HG03175 (cell line): ENCODE results near the gene ETFB.

Experiments used
- ATAC-seq: cut with Tn5 transposase; IDR thresholded peaks from one replicate; pipeline ENCODE4 v1.9.1; 2021; ENCODE audit warnings: mild to moderate bottlenecking, moderate library complexity; ENCODE audit not compliant: unreplicated experiment

Gene ETFB

DNA sequence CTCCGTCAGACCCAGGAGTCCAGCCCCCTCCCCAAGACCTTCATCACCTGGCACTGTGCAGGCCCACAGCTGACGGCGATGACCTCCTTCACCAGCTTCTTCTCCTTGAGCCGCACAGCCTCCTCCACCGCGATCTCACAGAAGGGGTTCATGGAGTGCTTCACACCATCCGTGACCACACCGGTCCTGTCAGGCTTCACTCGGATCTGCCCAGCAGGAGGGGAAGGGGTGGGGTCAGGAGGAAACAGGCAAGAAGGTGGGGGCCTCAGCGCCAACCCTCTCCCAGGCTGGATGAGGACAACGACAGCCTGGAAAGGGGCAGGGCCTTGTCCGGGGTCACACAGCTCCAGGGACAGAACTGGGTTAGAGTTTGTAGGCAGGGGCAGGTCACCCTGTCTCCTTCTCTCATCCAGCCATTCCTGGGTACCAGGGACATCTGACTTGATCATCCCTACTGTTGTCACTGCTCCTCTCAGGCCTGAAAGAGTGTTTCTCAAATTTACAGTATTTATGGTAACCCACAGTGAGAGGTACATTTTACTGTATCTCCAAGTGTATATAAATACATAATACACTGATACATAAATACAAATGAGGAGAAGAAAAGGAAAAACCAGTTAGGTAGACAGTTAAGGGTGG is 12.0 kb downstream of the ETFB start:
- no peak for ATAC-seq

DNA sequence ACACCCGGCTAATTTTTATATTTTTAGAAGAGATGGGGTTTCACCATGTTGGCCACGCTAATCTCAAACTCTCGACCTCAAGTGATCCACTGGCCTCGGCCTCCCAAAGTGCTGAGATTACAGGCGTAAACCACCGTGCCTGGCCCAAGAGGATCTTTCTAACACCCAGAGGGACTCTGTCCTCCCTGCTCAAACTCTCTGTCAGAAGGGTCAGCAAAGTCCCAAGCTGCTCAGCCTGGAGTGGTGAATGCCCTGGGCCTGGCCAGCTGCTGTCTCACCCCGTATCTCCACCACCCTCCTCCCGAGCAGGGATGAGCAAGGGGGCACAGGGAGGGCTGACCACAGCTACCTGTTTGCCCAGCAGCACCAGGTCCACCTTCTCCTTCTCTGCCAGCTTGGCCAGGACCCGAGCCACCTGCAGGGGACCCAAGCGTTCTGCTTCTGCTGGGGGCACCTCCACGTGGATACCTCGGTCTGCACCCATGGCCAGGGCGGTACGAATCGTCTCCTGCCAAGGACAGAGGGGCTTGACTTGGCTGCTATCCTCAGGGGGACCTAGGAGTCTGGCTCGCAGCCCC is 13.3 kb downstream of the ETFB start:
- no peak for ATAC-seq

DNA sequence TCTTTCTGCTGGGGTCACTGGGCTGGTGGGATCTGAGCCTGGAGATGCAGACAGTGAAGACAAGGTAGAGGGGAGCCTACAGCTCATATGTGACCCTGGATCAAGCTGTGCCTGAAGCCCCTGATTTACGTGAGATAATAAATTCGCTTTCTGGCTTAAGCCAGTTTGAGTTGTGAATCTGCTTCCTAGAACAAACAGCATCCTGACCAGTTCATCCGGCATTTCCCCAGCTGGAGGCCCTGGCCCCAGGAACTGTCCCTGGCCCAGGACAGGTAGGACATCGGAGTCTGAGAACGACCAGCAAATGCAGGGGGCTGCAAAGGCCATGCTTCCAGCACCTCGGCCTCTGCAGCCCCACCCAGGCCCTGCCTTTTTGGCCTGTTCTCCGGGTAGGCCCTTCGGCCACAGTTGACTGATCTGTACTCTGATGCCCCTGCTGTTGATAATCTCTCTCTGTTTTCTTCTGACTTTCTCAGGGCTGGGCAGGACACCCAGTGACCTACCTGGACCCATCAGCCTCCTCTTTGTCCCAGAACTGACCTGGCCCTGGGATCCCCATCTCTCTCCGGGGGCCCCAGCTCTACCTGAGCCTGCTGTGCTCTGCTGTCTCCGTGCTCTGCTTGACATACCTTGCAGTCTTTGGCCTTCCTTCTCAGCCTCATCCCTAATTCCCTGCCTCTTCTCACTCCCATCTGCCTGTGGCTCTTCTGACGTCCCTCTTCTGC is 14.8 kb downstream of the ETFB start:
- ATAC-seq, result no peak

DNA sequence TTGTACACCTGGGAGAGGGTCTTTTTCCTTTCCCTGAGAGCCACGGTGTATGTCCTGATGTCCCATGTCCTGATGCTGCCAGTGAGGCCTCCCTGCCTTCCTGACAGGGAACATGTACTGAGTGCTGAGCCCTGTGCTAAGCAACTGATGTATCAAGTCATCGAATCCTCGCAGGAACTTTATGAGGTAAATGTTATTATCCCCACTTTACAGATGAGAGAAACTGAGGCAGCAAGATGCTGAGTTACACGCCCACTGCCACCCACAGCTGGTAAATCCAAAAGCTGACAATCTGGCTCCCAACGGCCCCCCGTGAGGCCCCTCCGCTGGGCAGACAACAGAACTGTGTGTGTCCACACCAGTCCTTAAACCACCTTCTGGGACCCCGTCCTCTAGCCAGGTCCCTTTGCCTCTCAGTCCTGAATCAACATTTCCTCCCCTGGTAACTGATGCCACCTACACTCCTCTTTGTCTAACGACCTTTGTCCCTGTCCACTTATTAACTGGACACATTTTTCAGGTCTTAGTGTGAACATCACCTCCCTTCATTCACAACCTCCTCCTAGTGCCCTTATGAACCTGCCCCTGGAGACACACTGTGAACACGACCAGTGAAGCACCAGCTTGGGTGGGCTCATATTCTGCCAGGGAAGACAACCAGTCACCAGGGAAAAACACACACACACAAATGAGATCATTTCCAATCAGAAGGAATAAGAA is 18.8 kb downstream of the ETFB start:
- no peak for ATAC-seq

DNA sequence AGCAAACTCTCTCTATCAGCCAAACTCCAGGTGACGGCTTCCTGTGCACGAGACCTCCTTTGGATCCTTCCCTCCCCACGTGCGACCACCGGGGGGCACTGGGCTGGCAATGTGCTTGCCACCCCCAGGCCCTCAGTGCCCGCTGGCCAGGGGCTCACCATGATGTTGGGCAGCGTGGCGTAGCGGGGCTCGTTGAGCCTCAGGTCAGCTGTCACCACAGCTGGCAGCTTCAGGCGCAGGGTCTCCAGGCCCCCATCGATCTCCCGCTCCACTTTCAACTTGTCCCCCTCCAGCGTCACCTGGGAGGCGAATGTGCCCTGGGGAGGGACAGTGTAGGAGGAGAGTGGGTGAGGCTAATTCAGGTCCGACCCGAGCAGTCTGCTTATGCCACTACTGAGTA is 19.4 kb downstream of the ETFB start:
- ATAC-seq, result no peak

DNA sequence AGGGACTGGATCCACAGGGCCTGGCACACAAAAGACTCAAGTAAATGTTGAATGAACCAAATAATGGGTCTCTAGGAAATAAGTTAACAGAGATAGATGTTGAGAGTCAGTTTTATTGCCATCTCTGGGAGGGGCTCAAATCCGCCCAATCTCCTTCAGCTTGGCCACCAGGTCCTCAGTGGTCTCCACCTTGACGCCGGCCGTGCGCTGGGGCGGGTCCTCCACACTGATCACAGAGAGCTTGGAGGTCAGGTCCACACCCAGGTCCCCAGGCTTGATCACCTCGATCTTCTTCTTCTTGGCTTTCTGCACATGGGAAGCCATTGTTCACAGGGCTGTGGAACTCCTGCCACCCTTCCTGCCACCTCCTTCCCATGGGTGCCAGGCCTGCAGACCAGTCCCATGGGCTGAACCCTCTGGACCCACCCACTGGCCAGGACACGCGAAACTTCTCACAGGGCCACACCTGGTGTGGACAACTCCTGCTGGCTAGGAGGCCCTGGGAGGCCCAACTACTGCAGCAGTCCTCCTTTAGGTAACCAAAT is 21.0 kb downstream of the ETFB start:
- no peak for ATAC-seq

DNA sequence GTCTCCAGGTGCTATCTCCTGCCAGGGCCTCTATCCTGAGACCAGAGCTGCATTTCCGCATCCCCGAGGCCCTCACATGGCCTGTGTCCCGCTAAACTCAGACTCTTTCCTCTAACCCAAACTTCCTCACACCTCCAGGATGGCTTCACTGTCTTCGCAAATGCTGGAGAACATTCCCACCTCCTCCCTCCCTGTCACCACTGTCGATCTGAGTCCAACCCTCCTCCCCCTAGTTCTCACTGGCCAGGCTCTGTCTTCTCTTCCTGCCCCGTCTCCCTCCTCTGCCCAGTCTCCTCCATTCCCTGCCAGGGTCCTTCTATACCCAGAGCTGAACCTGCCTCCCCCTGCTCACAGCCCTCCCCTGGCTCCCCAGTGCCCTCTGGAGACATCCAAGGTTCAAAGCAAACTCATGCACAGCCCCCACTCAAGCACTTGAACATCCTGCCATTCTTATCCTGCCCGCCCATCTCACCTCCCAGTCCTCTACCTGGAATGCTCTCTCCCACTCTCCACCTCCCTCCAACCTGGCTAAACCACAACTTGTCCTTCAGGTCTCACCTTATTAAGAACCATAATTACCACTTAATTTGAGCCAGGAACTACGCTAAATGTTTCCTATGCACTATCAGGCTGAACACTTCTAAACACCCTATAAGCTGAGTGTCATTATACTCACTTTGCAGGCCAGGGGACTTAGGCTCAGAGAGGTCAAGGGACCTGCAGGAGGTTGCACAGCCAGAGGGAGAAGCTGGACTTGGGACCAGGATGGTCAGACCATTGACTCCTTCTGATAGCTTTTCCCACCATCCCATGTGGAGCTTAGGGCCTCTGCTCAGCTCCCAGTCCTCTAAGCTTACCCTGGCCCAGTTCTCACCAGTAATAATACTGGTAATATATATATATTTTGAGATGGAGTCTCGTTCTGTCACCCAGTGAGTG is 23.3 kb downstream of the ETFB start:
- no peak for ATAC-seq

DNA sequence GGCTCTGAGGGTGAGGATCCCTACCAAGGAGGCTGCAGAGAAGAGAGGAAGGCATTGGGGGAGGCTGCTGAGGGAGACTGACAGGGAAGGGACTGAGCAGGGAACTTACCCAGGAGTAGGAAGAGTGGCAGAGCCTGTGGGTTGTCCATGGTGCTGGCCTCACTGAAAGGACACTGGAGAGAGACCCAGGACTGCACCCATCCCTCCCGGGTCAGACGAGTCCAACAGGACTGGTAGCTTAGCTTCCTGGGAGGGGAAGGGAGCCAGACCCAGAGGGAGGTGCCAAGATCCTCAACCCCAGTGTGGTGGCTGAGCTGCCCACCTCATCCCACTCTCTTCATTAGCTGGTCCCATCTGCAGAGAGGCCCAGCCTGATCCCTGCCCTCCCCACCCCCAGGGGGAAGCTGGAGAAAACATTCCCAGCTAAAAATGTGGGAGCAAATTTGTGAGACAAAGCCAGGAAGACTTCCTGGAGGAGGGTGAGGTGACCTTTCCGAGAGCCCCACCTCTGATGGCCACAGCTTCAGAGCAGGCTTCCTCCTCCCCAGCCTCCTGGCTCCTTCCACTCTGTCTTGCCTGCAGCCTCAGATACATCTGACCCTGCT is 24.1 kb downstream of the ETFB start, which contains the start of gene VSIG10L:
Gene VSIG10L, minus strand, starts transcription at position 164 of the 605 bp plus-strand sequence. Its CDS starts 15 bp downstream, at position 149.
- ATAC-seq, result no peak

DNA sequence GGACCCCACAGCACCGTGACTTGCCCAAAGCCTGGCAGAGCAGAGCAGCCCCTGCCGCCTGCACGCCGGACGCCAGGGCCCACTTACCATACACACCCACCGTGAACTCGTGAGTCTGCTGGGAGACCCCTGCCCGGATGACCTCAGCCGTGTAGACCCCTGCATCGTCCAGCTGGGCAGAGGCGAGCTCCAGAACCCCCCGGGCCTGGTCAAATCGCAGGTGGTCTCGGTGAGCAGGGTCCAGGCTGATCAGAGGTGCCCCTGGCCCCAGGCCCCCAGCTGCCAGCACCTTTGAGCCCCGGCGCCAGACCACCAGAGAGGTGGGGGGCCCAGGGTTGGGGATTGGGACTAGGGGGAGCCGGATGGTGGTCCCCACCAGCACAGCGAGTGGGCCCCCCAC is 25.1 kb downstream of the ETFB start:
- ATAC-seq, result no peak

DNA sequence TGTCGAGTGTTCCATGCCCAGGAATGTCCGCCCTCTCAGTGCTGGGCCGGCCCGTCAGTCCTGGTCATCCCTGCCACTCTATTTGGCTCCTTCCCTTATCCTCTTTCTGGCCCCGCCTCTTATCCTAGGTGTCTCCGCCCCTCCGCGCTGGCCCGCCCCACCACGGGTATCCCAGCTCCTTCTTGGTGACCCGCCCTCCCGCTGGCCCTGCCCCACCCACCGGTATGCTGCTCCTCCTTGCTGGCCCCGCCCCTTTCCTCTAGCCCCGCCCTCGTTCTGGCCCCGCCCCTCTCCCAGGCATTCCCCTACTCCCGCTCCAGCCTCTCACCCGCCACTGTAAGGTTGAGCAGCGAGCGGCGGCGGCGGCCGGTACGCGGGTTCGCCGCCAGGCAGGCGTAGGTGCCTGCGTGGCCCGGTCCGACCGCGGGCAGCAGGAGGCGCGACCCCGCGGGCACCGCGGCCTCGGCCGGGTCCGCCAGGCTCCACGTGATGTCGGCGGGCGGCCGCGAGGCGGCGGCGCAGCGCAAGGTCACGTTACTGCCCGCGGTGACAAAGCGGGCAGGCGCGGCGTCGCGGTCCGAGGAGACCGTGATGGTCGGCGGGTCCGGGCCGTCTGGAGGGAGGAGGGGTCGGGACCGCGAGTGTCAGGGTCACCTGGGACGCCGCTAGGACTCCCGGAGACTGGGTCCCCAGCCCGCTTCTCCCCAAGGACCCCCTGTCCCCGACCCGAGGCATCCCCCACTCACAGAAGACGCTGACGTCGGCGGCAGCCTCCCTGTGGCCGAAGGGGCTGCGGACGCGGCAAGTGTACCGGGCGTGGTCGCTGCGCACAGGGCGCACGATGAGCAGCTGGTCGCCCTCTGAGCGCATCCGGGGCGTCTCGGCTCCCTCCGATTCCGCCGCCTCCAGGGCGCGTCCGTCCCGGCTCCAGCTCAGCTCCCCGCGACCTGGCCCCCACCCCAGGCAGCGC is 26.2 kb downstream of the ETFB start:
- ATAC-seq, result peak; percentile 42

DNA sequence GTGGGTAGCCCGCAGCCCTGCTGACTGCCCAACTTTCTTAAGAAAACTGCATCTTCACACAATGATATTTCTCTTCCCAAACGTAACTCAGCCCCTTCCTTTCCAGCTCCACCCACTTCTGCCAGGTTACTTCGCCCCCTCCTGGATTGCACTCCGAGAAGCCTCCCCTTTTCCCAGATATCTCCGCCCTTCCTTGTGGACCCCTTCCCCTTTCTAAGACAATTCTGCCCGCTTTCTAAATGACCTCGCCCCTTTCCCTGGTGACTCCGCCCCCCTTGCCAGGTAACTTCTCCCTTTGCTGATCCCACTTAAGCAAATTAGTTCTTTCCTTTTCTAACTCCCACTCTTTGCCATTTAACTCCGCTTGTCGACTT is 26.9 kb downstream of the ETFB start:
- ATAC-seq, result no peak

DNA sequence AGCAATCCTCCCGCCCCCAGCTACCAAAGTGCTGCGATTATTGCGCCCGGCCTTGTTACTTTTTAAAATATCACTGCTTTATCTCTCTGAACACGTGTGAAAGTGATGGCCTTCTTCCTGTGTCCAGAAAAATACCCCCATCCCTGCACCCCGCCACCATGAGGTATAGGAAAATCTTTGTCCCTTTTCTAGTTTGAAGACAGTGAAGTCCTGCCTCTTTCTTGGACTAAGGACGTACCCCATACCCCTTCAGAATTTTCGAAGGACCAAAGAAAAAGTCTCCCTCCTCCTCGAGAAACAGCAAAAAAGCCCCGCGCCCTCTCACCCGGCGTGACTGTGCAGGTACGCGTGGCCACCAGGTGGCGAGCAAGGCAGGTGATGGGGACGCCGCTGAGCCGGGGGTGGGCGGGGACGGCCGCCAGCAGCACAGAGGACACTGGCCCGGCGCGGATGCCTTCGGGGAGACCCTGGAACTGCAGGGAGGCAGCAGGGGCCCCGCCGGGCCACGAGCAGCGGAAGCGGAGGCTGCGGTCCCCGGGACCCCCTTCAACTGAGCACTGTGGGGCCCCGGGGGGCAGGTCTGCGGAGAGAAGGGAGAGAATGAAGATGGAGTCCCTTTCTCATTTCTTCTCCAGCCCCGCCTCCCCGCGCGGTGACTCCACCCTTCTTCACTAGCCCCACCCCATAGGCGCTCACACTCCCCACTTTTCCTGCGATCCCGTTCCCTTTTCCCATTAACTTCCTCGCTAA is 27.4 kb downstream of the ETFB start:
- peak; percentile 53 for ATAC-seq

DNA sequence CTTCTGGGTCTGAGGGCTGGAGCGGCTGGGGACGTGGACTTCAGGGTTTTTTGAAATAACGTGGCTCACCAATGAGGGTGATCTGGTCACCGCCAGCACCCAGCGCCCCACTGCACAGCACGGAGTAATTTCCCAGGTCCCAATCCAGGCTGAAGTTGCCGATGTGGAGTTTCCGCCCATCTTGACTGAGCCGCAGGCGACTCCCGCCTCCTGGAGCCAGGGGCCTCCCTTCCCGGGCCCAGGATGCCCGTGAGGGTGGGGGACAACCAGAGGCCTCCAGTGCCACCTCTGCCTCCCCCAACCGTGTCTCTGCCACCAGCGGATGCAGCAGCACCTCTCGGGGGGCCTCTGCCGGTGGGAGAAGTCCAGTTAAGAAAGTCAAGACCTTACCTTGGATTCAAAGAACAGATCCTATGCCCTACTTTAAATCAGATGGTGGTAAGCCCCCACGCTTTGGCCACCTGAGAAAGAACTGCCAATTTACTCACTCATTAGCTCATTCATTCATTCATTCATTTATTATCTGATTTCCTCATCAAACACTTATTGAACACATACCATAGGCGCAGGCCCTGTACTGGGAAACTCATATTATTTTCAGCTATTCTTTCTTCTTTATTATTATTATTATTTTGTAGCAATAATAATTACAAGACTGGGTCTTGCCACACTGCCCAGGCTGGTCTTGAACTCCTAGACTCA is 28.2 kb downstream of the ETFB start:
- no peak for ATAC-seq

DNA sequence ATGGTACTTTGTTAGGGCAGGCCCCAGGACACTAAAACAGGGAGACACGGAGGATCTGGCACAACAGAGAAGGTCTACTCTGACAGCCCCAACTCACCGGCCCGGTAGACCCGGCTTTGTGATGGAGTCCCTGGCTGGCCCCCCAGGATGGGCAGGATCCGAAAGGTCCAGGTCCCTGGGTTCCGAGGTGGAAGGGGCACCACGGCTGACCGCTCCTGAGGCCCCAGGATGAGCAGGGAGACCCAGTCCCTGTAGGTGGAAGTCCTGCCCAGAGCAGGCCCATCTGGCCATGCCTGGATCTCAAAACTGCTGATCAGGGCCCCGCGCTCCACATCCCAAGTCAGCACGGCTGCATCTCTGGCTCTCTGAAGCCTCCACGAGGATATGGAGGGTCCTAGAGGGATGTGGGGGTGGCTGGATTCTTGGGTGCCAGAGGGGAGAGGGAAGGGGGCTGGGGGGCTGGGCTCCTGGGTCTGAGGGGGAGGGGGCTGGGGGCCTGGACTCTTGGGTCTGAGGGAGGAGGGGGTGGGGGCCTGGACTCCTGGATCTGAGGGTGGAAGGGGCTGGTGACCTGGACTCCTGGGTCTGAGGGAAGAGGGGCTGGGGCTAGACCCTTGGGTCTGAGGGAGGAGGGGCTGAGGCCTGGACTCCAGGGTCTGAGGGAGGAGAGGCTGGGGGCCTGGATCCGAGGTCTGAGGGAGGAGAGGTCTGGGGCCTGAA is 28.9 kb downstream of the ETFB start:
- ATAC-seq, result no peak

DNA sequence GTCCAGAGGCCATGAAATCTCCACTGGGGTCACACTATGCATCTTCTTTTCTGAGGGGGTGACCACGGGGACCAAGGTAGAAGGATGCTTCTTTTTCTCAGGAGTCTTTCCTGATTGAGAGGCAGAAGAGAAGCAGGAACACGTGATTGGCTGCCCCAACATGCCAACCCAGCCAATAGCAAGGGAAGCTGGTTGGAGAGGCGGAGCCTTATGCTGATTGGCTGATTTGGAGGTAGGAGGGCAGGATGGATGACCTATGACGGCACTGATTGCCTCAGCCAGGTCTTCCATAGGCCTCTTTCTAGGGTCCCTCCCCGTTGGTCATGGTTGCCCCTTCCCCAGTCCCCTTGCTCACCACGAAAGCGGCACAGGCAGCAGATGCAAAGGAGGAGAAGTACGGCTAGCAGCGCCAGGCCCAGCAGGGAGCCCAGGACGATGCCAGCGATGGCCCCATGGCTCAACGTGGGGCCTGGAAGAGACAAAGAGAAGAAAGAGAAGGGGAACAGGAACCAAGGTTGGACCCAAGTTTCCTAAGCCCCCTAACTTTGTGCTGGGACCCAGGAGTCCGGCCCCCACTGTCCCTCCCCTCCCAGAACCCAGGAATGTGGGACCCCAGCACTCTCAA is 32.2 kb downstream of the ETFB start:
- no peak for ATAC-seq

DNA sequence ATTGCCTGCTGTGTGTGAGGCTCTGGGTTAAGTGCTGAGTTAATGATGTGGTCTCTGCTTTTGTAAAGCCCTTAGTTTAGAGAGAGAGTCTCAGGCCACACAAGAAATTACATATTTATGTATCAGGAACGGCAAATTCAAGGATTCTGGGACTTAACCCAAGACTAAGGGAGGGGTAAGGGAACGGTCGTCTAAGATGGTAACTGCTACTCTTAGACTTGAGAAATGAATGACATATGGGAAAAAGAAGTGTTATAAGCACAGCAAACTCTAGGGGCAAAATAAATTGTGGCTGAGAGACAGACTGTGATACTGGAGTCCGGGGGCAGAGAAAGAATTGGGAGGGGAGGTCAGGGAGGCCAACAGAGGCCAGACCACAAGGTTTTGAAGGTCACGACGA is 34.5 kb downstream of the ETFB start:
- ATAC-seq, result no peak
